ENCODE results near the gene TAB2. TPM values are rescaled to one million over a fixed set of nuclear protein-coding genes. Genes with fewer than 3 reads are reported as not detected.

Gene TAB2
- total RNA-seq, 2 experiments from 2014 or later: 126 to 154 TPM

DNA sequence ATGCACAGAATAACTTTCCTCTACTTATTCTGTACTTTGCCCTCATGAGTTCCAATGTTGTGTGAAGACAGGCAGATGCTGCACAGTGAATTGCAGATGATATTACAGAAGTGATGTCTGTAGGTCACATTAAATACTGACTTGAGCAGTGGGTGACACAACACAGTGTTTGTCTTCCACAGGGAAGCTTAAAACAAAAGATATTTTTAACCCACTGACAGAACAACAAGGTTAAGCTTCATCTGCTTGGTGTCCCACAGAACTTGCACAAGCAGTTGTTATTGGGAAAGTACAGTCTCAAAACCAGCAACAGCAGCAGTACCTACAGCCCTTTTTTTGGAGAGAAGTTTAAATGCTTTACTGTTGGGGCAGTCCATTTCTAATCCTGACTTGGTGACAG lies 93.0 kb downstream of the TAB2 start:
- Mint-ChIP-seq H3K36me3 (ENCODE audit: low read depth) (peaks cover 71% of the 10 kb centered on the region), H3K27me3 (no peaks in the 10 kb centered on the region), H3K9me3 (no peaks in the 10 kb centered on the region), H3K27ac (no peak overlapping the region), H3K4me1 (peaks cover 10% of the 10 kb centered on the region), H3K4me3 (no peak overlapping the region)
- ChIA-PET CTCF (interaction anchor here (0.7 to 2.4 kb wide), 6 partner anchors 10 to 376 kb away, joined by 3 to 16 read pairs (median 4); no protein-coding TSS in a partner anchor), POLR2A (no interaction called here)
- no peak for DNase-seq

DNA sequence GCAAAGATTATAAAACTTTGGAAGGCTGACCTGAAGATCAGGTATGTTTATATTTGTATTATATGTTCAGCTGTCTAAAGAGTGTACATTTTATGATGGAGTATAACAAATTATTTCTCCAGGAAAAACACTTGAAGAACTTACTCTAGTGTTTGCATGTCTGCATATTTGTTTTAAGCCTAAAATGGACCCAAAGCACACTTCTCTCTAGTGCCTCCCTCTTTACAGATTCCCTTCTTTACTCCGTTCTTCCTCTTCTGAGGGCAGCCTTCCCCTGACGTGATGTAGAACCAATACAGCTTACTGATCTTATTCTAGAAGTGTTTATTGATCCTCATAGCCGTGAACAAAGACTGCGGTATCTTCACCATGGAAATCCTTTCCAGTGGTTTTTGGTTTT lies 96.5 kb downstream of the TAB2 start:
- H3K9me3 Mint-ChIP-seq: peaks cover 3% of the 10 kb centered on the region
- peaks cover 16% of the 10 kb centered on the region for H3K4me1 Mint-ChIP-seq
- no peaks in the 10 kb centered on the region for H3K27me3 Mint-ChIP-seq
- no peak overlapping the region for H3K4me3 Mint-ChIP-seq
- CTCF ChIA-PET: no interaction called here
- peaks cover 60% of the 10 kb centered on the region for H3K36me3 Mint-ChIP-seq (ENCODE audit: low read depth)
- no peak overlapping the region for H3K27ac Mint-ChIP-seq
- DNase-seq: no peak
- POLR2A ChIA-PET: no interaction called here

DNA sequence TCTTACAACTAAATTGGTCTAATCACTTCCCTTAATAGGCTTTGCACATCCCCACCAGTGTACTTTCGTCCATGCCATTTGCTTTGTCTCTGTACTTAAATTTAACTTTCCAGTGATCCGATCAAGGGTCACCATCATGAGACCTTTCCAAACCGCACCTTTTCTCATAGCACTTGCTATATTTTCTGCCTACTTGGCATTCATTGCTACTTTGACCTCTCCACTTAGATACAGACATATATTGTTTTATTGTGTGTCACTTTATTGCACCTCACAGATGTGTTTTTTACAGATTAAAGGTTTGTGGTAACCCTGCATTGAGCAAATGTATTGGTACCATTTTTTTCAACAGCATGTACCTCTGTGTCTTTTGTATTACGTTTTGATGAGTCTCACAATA lies 97.3 kb downstream of the TAB2 start:
- Mint-ChIP-seq H3K4me3 (no peak overlapping the region), H3K27ac (no peak overlapping the region), H3K9me3 (peaks cover 3% of the 10 kb centered on the region), H3K36me3 (ENCODE audit: low read depth) (peaks cover 54% of the 10 kb centered on the region), H3K27me3 (no peaks in the 10 kb centered on the region), H3K4me1 (peaks cover 18% of the 10 kb centered on the region)
- CTCF ChIA-PET: no interaction called here
- POLR2A ChIA-PET: no interaction called here
- DNase-seq: no peak

DNA sequence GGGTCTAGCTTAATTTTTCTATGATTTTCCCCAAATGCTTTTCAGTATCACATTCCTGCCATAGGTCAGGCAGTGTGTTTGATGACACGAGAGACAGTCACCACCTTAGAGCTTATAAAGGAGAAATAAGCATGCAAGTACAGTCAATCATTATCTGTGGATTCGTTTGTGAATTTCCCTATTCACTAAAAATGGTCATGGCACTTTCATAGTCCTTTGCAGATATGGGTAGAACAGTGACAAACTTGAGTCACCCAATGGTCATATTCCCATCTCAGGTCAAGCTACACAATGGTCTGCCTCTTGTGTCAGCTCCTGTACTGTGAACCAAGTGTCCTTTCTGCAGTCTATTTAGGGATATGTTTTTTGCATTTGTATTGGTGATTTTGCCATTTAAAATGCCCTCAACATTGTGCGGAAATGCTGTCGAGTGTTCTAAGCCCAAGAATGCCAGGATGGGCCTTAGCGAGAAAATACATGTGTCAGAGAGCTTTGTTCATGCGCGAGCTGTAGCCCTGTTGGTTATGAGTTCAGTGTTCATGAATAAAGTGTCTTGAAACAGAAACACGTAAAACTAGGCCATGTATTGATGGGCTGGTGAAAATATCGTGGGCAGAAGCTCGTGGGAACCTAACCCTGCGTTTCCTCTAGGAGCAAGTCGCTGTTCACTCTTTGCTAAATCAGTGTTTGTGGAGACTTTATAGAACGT lies 102.3 kb downstream of the TAB2 start:
- Mint-ChIP-seq H3K4me3 (no peak overlapping the region), H3K4me1 (peaks cover 17% of the 10 kb centered on the region), H3K9me3 (peaks cover 3% of the 10 kb centered on the region), H3K27ac (no peak overlapping the region), H3K36me3 (ENCODE audit: low read depth) (peaks cover 13% of the 10 kb centered on the region), H3K27me3 (no peaks in the 10 kb centered on the region)
- CTCF ChIA-PET: interaction anchor here (0.6 to 2.3 kb wide), 12 partner anchors 8 to 388 kb away, joined by 3 to 16 read pairs (median 4); partner anchors contain the start of gene ZC3H12D
- no peak for DNase-seq
- POLR2A ChIA-PET: no interaction called here

DNA sequence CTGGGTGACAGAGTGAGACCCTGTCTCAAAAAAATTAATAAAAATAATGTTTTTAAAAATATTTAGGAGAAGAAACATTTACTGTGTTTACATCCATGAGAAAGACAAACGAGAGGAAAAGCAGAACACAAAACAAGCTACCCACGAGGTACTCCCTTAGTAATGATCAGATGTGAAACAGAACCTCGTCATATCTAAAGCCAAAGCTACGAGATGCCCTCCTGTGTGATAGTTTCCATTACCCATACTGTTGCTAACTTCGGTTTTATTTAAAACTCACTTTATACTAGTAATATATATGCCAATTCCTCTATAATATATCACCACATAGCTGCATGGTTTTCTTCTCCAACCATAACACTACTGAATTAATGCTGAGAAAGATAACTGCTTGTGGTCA lies 103.6 kb downstream of the TAB2 start:
- H3K27ac Mint-ChIP-seq: no peak overlapping the region
- no peak for DNase-seq
- H3K4me1 Mint-ChIP-seq: peaks cover 12% of the 10 kb centered on the region
- CTCF ChIA-PET: interaction anchor here (0.5 to 2.3 kb wide), 6 partner anchors 8 to 389 kb away, joined by 3 to 16 read pairs (median 4); no protein-coding TSS in a partner anchor
- no peaks in the 10 kb centered on the region for H3K27me3 Mint-ChIP-seq
- POLR2A ChIA-PET: interaction anchor here (1.4 kb wide), 1 partner anchor 337 kb away, joined by 3 read pairs; no protein-coding TSS in a partner anchor
- no peak overlapping the region for H3K4me3 Mint-ChIP-seq
- peaks cover 3% of the 10 kb centered on the region for H3K36me3 Mint-ChIP-seq (ENCODE audit: low read depth)
- peaks cover 3% of the 10 kb centered on the region for H3K9me3 Mint-ChIP-seq

DNA sequence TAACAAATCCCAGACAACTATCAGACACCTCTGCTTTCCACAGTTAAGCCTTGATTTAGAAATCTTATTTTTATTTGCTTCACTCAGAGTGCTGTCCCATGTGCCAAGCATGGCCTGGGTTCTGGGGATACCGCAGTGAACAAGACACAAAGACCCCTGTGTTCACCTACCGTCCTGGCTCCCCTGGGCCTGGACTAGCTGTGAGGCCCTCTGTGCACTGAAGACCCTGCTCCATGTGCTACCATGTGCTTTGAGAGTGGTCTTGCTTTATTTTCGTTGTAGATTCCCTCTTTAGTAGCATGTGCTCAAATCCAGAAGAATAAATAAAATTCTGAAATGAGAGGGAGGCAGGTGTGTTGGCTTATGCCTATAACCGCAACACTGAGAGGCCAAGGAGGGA lies 105.1 kb downstream of the TAB2 start:
- POLR2A ChIA-PET: no interaction called here
- no peaks in the 10 kb centered on the region for H3K9me3 Mint-ChIP-seq
- H3K4me3 Mint-ChIP-seq: no peak overlapping the region
- CTCF ChIA-PET: no interaction called here
- peaks cover 9% of the 10 kb centered on the region for H3K4me1 Mint-ChIP-seq
- no peak overlapping the region for H3K27ac Mint-ChIP-seq
- DNase-seq: no peak
- no peaks in the 10 kb centered on the region for H3K36me3 Mint-ChIP-seq (ENCODE audit: low read depth)
- H3K27me3 Mint-ChIP-seq: no peaks in the 10 kb centered on the region

DNA sequence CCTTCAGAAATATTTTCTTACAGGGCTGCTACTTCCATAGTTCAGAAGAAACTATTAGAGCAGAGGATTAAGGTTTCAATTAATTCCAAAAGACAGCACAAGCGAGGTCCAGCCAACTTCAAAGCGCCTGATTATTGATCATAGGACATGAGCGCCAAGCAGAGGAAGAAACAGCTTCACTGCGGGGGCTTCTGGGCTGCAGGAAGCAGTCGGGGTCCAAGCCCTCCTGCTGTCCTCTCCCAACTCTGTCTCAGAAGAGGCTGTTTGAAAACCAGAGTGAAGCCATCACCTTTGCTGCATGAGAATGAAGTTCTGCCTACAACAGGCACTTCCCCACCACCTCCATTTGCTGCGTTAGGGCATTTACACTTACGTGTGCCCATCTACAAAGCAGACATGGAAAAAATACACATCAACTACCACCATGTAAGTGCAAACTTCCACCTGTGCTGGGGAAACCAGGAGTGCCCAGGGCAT lies 106.5 kb downstream of the TAB2 start:
- Mint-ChIP-seq H3K4me1 (peaks cover 5% of the 10 kb centered on the region), H3K9me3 (no peaks in the 10 kb centered on the region), H3K27me3 (no peaks in the 10 kb centered on the region), H3K27ac (no peak overlapping the region), H3K36me3 (ENCODE audit: low read depth) (no peaks in the 10 kb centered on the region), H3K4me3 (no peak overlapping the region)
- CTCF ChIA-PET: interaction anchor here (0.6 to 1.4 kb wide), 6 partner anchors 8 to 899 kb away, joined by 3 to 6 read pairs (median 3); no protein-coding TSS in a partner anchor
- DNase-seq: no peak
- POLR2A ChIA-PET: no interaction called here

DNA sequence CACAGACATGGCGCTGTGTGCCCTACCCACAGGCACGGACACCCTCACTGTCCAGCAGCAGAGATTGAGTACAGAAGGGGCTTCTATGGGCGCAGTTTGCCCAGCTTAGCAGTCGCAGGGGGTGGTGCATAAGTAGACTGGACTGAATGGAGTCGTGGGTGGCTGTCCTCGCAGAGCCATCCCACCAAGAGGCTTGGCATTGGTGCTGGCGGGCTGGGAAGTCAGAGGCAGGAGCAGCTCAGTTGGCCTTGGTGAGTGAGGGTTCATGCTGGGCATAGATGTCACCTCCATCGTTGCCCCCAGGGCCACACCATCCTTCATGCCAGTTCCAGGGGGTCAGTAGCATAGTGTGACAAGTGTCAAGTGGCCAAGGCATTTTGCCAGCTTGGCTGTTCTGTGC lies 107.7 kb downstream of the TAB2 start:
- ChIA-PET CTCF (interaction anchor here (1.4 to 1.8 kb wide), 2 partner anchors 8 to 13 kb away, joined by 4 read pairs; no protein-coding TSS in a partner anchor), POLR2A (no interaction called here)
- Mint-ChIP-seq H3K36me3 (ENCODE audit: low read depth) (no peaks in the 10 kb centered on the region), H3K27me3 (no peaks in the 10 kb centered on the region), H3K9me3 (no peaks in the 10 kb centered on the region), H3K4me1 (peaks cover 8% of the 10 kb centered on the region), H3K4me3 (no peak overlapping the region), H3K27ac (no peak overlapping the region)
- DNase-seq: peak; percentile 4

DNA sequence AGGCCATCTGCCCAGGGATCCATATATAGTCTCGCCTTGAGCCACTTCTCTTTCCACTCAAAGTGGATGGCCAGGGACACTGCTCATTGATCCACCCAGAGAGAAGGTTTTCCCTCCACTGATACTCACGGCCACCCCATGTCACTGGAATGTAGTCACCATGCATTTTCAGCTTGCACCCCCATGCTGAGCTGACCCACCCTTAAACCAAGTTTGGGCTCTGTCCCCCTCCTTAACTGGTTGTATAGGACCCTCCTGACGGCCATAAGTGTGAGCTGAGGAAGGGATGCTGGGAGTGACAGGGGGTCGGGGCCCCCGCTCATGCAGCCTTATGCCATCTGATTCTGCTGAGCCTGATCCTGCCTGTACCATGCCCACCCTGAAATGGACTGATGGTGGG lies 108.2 kb downstream of the TAB2 start:
- H3K4me3 Mint-ChIP-seq: no peak overlapping the region
- CTCF ChIA-PET: interaction anchor here (0.9 to 2.1 kb wide), 5 partner anchors 8 to 394 kb away, joined by 3 to 8 read pairs (median 4); no protein-coding TSS in a partner anchor
- H3K36me3 Mint-ChIP-seq (ENCODE audit: low read depth): no peaks in the 10 kb centered on the region
- no peaks in the 10 kb centered on the region for H3K27me3 Mint-ChIP-seq
- DNase-seq: peak; percentile 3
- POLR2A ChIA-PET: no interaction called here
- H3K27ac Mint-ChIP-seq: no peak overlapping the region
- H3K4me1 Mint-ChIP-seq: peaks cover 5% of the 10 kb centered on the region
- H3K9me3 Mint-ChIP-seq: no peaks in the 10 kb centered on the region

DNA sequence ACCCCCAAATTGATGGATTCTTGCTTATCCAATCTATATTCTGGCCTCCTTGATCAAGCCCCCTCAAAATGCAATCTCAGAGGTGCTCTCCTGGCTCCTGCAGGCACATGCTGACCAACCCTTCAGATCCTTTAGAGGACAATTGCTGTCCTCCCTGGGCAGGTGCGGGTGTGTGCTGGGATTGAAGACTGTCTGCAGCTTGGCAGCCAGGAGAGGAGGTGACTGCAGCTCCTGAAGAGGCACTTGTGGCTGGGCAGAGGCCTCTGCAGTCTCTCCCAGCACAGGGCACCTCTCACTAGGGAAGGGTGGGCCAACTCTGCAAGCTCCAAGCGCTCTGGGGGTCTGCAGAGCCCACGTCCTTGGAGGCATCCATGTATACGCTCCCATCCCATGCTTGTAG lies 111.1 kb downstream of the TAB2 start:
- DNase-seq: no peak
- Mint-ChIP-seq H3K4me1 (peaks cover 10% of the 10 kb centered on the region), H3K9me3 (no peaks in the 10 kb centered on the region), H3K27me3 (no peaks in the 10 kb centered on the region), H3K27ac (peak overlapping the region; percentile 14), H3K36me3 (ENCODE audit: low read depth) (no peaks in the 10 kb centered on the region), H3K4me3 (no peak overlapping the region)
- POLR2A ChIA-PET: no interaction called here
- CTCF ChIA-PET: interaction anchor here (1.1 to 1.9 kb wide), 5 partner anchors 10 to 400 kb away, joined by 3 to 5 read pairs (median 4); no protein-coding TSS in a partner anchor

DNA sequence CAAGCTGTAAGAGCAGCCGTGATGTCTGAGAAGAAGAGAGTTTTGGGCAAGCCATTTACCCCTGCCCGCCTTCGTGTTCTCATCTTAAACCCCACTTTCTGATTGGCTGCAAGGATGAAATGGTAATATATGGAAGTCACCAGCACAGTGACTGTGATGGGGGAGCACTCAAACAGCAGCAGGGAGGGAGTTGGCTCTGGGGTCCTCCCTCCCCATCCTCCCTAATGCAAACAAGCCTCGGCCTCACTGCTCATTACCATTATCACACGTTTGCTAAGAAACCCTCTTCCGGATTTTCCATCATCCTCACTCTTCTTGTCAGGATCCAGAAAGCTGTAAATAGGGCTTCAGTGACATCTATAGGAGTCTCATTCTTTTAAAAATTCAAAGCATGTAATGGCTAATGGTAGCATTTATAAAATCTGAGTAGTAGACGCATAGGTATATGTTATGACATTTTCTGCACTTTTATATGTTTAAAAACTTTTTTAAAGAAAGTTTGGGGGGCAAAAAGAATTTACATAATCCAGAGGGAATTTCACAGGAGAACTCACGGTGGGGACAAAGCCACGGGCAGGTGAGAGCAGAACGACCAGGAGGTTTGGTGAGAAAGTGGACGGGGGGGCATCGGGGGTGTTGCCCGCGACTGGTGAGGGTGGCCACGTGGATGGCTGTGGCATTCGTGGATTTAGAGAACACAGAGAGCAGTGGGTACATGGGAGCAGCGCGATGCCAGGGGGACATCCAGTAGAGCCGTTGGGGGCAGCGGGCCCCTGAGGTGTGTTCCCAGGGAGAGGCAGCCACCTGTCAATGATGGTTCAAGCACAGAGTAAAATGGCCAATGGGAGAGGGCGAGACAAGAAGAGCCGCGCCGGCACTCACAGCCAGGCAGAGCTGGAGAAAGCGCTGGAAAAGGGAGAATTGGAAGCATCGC lies 112.2 kb downstream of the TAB2 start:
- Mint-ChIP-seq H3K4me3 (no peak overlapping the region), H3K9me3 (no peaks in the 10 kb centered on the region), H3K36me3 (ENCODE audit: low read depth) (no peaks in the 10 kb centered on the region), H3K4me1 (peaks cover 10% of the 10 kb centered on the region), H3K27ac (no peak overlapping the region), H3K27me3 (no peaks in the 10 kb centered on the region)
- CTCF ChIA-PET: interaction anchor here (0.7 to 1.9 kb wide), 6 partner anchors 9 to 401 kb away, joined by 3 to 5 read pairs (median 4); no protein-coding TSS in a partner anchor
- POLR2A ChIA-PET: no interaction called here
- no peak for DNase-seq

DNA sequence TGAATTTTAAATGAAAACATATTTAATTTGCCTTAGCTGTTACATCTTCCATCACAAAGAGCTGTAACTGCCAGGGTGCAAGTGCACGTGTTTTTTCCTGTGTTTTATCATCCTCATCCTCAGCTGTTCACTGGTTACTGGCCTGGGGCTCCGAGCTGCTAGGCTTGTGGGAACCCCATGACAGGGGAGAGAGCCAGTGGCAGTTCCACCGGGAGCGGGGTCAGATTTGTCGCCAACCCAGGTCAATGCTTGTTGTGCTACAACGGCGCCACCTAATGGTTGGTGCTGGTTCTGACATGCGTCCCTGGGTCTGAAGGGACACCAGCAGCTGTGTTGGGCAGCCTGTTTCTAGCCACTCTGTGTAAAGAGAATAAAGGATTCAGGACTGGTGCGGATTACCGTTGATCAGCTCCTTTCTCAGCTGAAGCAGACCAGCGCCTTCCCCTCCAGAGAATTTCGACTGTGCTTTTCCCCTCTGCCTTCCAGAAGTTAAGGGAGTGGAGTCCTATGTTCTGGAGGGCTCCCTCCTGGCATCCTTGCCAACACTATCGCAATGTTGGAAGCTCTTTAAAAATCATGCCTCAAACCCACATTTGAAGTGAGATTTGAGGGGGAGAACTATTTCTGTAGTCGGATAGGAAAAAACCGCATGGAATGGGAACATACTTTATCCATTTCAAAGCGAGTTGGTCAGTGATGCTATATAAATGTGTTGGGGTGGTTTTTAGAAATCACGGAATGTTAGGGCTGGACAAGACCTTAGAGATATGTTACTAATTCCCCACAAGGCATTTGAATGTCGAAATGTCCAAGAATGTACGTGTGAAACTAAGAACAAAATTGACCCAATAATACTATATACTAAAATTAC lies 114.6 kb downstream of the TAB2 start:
- ChIA-PET POLR2A (interaction anchor here (0.7 kb wide), 1 partner anchor 348 kb away, joined by 5 read pairs; no protein-coding TSS in a partner anchor), CTCF (interaction anchor here (0.6 to 2.7 kb wide), 48 partner anchors 8 to 435 kb away, joined by 3 to 29 read pairs (median 6); partner anchors contain the start of gene ZC3H12D)
- H3K4me1 Mint-ChIP-seq: peaks cover 14% of the 10 kb centered on the region
- no peak overlapping the region for H3K4me3 Mint-ChIP-seq
- no peaks in the 10 kb centered on the region for H3K9me3 Mint-ChIP-seq
- DNase-seq: peak; percentile 92
- peak overlapping the region; percentile 78 for H3K27ac Mint-ChIP-seq
- no peaks in the 10 kb centered on the region for H3K27me3 Mint-ChIP-seq
- H3K36me3 Mint-ChIP-seq (ENCODE audit: low read depth): no peaks in the 10 kb centered on the region

Data from activated CD4-positive, alpha-beta T cell treated with anti-CD3 and anti-CD28 coated beads, Interleukin-2, amount 10 ng/mL, durations not matched to agents 7 days and 5 days (primary cell).